Liver (tissue), 9 donors: ENCODE results near the gene TBC1D5. TPM values are rescaled to one million over a fixed set of nuclear protein-coding genes. Genes with fewer than 3 reads are reported as not detected.

Experiments used
- DNase-seq: peaks from one replicate; pipeline ENCODE4 v3.0.0-alpha.2; 2017; ENCODE audit warnings: low spot score
- H3K27ac ChIP-seq, 2 donors: one replicate each; pipeline ENCODE4 v1.7.0; 2013; ENCODE audit warnings: inconsistent platforms in 2 of 2, low read length in 2 of 2, control low read depth in 1 of 2, low read depth in 1 of 2, mild to moderate bottlenecking in 1 of 2
- H3K27me3 ChIP-seq, 4 donors: one replicate each; pipeline versions ENCODE4 v1.6.1 to v1.7.0; 2013; ENCODE audit warnings: low read length in 3 of 4, inconsistent platforms in 1 of 4, mild to moderate bottlenecking in 1 of 4, moderate library complexity in 1 of 4; ENCODE audit not compliant: control insufficient read depth in 4 of 4, insufficient read depth in 4 of 4
- H3K36me3 ChIP-seq, 4 donors: one replicate each; pipeline versions ENCODE4 v1.6.1 to v1.7.0; 2013; ENCODE audit warnings: low read length in 3 of 4, mild to moderate bottlenecking in 3 of 4, low read depth in 1 of 4, moderate library complexity in 1 of 4; ENCODE audit not compliant: control insufficient read depth in 4 of 4, insufficient read depth in 3 of 4
- H3K4me1 ChIP-seq, 4 donors: one replicate each; pipeline versions ENCODE4 v1.6.1 to v1.7.0; 2013; ENCODE audit warnings: low read length in 3 of 4, mild to moderate bottlenecking in 3 of 4, moderate library complexity in 1 of 4; ENCODE audit not compliant: control insufficient read depth in 4 of 4, insufficient read depth in 4 of 4
- H3K4me3 ChIP-seq, 3 donors: one replicate each; pipeline versions ENCODE4 v1.6.1 to v1.7.0; 2013; ENCODE audit warnings: low read length in 3 of 3, control low read depth in 1 of 3, low read depth in 1 of 3, mild to moderate bottlenecking in 1 of 3
- H3K9ac ChIP-seq, 2 donors: one replicate each; pipeline ENCODE4 v1.7.0; 2013; ENCODE audit warnings: low read length in 2 of 2, mild to moderate bottlenecking in 2 of 2, moderate library complexity in 2 of 2, control low read depth in 1 of 2, low read depth in 1 of 2
- H3K9me3 ChIP-seq, 4 donors: one replicate each; pipeline versions ENCODE4 v1.6.1 to v1.7.0; 2013; ENCODE audit warnings: low read length in 3 of 4; ENCODE audit not compliant: control insufficient read depth in 4 of 4
- ATF3 ChIP-seq: IDR thresholded peaks from 2 replicates; pipeline ENCODE4 v1.6.1; 2016; ENCODE audit warnings: antibody characterized with exemption
- EGR1 ChIP-seq, 2 donors: IDR thresholded peaks; 2 replicates each; pipeline ENCODE4 v1.6.1; 2016 to 2018; ENCODE audit warnings: antibody characterized with exemption in 2 of 2, low read depth in 2 of 2
- FOXA1 ChIP-seq: IDR thresholded peaks from 2 replicates; pipeline ENCODE4 v1.6.1; 2016; ENCODE audit warnings: antibody characterized with exemption
- GABPA ChIP-seq, 2 donors: IDR thresholded peaks in 1 of 2; conservative IDR thresholded peaks in 1 of 2; 2 replicates each; pipeline ENCODE4 v1.6.1; 2016; ENCODE audit warnings: antibody characterized with exemption in 2 of 2, mild to moderate bottlenecking in 1 of 2, moderate library complexity in 1 of 2
- HNF4G ChIP-seq: IDR thresholded peaks from 2 replicates; pipeline ENCODE4 v1.6.1; 2016; ENCODE audit warnings: antibody characterized with exemption
- JUND ChIP-seq, 2 donors: IDR thresholded peaks; 2 replicates each; pipeline ENCODE4 v1.6.1; 2016; ENCODE audit warnings: antibody characterized with exemption in 2 of 2
- MAX ChIP-seq: IDR thresholded peaks from 2 replicates; pipeline ENCODE4 v1.6.1; 2016; ENCODE audit warnings: antibody characterized with exemption
- RAD21 ChIP-seq, 2 donors: IDR thresholded peaks; 2 replicates each; pipeline ENCODE4 v1.6.1; 2016; ENCODE audit warnings: antibody characterized with exemption in 2 of 2, mild to moderate bottlenecking in 2 of 2
- REST ChIP-seq: IDR thresholded peaks from 2 replicates; pipeline ENCODE4 v1.6.1; 2016; ENCODE audit warnings: antibody characterized with exemption, mild to moderate bottlenecking
- RXRA ChIP-seq, 2 donors: IDR thresholded peaks; 2 replicates each; pipeline ENCODE4 v1.6.1; 2017 to 2018; ENCODE audit warnings: antibody characterized with exemption in 2 of 2, mild to moderate bottlenecking in 1 of 2
- SP1 ChIP-seq: IDR thresholded peaks from 2 replicates; pipeline ENCODE4 v1.6.1; 2018; ENCODE audit warnings: antibody characterized with exemption, mild to moderate bottlenecking
- TAF1 ChIP-seq: conservative IDR thresholded peaks from 2 replicates; pipeline ENCODE4 v1.6.1; 2016; ENCODE audit warnings: antibody characterized with exemption, mild to moderate bottlenecking
- YY1 ChIP-seq: IDR thresholded peaks from 2 replicates; pipeline ENCODE4 v1.6.1; 2016; ENCODE audit warnings: antibody characterized with exemption, mild to moderate bottlenecking
- ZBTB33 ChIP-seq: IDR thresholded peaks from 2 replicates; pipeline ENCODE4 v1.6.1; 2016; ENCODE audit warnings: antibody characterized with exemption
- WGBS: extraction: QIAGEN DNeasy Blood & Tissue Kit; methylation state at CpG from one replicate; pipeline ENCODE4 v1.1.7; 2013; 5-methylcytosine and 5-hydroxymethylcytosine counted together
- polyA plus RNA-seq, 2 donors: library from polyadenylated mRNA; stranded (reverse) in 1 of 2; unstranded in 1 of 2; fragments of 200-250 nt in 1 of 2; fragments of >200 nt in 1 of 2; fragmentation: Nextera tagmentation in 1 of 2; extraction: Ambion mirVana in 1 of 2; gene quantifications; one replicate each; pipeline versions ENCODE4 v1.2.1 to v1.2.3, GENCODE V29; 2013 to 2015
- total RNA-seq, 2 donors: library from RNA; depleted of rRNA; stranded (reverse); fragments of >200 nt; gene quantifications; one replicate each; pipeline ENCODE4 v1.2.3, GENCODE V29; 2014
- donor health status: healthy.
- donor health status: healthy.
- donor health status: healthy.
- donor health status: healthy.
- donor health status: healthy.

TBC1D5 gene
- total and polyA plus RNA-seq, 4 donors = 9.1 to 45.6 (median 25.6) TPM

GRCh38 chr3:17562845-17563244 lies 179.6 kb downstream of the TBC1D5 start:
- no peak overlapping the region for H3K9ac ChIP-seq
- H3K36me3 ChIP-seq = no peaks in the 10 kb centered on the region
- no peaks in the 10 kb centered on the region for H3K9me3 ChIP-seq
- H3K27me3 ChIP-seq = no peaks in the 10 kb centered on the region
- no peaks in the 10 kb centered on the region for H3K4me1 ChIP-seq
- TF ChIP-seq REST (no peak), SP1 (no peak), EGR1 (IDR thresholded peaks at IDR 0.05; ENCODE audit: low read depth in 2 of 2) (no peak), RAD21 (IDR thresholded peaks at IDR 0.05) (no peak), RXRA (IDR thresholded peaks at IDR 0.05) (no peak), GABPA (IDR thresholded peaks at IDR 0.05 in 1 of 2, conservative IDR thresholded peaks at IDR 0.05 in 1 of 2) (no peak), JUND (IDR thresholded peaks at IDR 0.05) (no peak), TAF1 (no peak)
- no peak overlapping the region for H3K27ac ChIP-seq
- WGBS = 97% methylated on average over 3 of the region's 3 CpGs
- DNase-seq = no peak
- no peak overlapping the region for H3K4me3 ChIP-seq

- H3K4me3 ChIP-seq = no peak overlapping the region
- DNase-seq = no peak
- H3K27me3 ChIP-seq = no peaks in the 10 kb centered on the region
- H3K4me1 ChIP-seq = no peaks in the 10 kb centered on the region
- WGBS = 97% methylated on average over 3 of the region's 3 CpGs
- H3K36me3 ChIP-seq = no peaks in the 10 kb centered on the region
- no peaks in the 10 kb centered on the region for H3K9me3 ChIP-seq
- no peak overlapping the region for H3K9ac ChIP-seq
- TF ChIP-seq TAF1 (no peak), FOXA1 (no peak), HNF4G (no peak), ZBTB33 (no peak), YY1 (no peak), SP1 (no peak), MAX (no peak), REST (no peak), GABPA (IDR thresholded peaks at IDR 0.05 in 1 of 2, conservative IDR thresholded peaks at IDR 0.05 in 1 of 2) (no peak), ATF3 (no peak)
- no peak overlapping the region for H3K27ac ChIP-seq
These were observed 183.9 kb downstream of the TBC1D5 start for GRCh38 chr3:17558565-17558964.
